Measurements from ENCODE around the gene DNAH2. TPM values are rescaled to one million over a fixed set of nuclear protein-coding genes. Genes with fewer than 3 reads are reported as not detected.

DNAH2 gene
- total RNA-seq, 2 donors from 2014 or later, result 0.09 to 4.9 TPM

DNA sequence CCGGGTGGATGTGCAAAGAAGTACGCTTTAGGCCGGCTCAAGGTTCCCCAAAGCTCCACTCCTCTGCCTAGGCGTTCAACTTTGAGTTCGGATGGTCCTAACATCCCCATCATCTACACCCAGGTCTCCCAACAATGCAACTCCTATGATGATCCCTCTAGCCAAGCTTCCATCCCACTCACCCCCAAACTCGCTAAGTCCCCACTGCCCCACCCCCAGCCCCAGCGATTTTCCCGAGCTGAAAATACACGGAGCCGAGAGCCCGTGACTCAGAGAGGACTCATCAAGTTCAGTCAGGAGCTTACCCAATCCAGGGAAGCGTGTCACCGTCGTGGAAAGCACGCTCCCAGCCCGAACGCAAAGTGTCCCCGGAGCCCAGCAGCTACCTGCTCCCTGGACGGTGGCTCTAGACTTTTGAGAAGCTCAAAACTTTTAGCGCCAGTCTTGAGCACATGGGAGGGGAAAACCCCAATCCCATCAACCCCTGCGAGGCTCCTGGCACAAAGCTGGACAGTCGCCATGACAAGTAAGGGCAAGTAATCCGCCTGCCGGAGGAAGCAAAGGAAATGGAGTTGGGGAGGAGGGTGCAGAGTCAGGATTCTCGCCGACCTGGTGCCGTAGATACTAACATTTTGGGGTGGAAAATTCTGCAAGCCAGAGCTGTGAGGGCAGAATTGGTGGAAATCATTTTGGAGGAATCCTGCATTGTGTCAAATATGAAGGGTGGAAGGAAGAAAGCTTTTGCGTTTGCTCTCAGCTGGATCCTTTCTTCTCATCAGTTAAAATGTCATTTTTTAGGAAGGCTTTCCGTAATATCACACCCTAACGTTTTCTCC is 30.3 kb upstream of the DNAH2 start, which contains the start of gene TP53:
TSS of gene TP53 (minus strand) at position 419 of the 836 bp plus-strand sequence. CDS start 10,896 bp downstream, outside the sequence.
- DNase-seq (ENCODE audit: low spot score), result peak; percentile 93
- Histone ChIP-seq H3K27me3 (replicated peaks; ENCODE audit: insufficient read depth) (no peaks in the 10 kb centered on the region), H3K9me3 (no peaks in the 10 kb centered on the region), H3K36me3 (no peaks in the 10 kb centered on the region), H3K4me1 (replicated peaks) (peaks cover 9% of the 10 kb centered on the region), H3K27ac (peak within 1 kb of the TSS; percentile 90 to 93), H3K4me3 (peak within 1 kb of the TSS; percentile 66 to 77)
- TF ChIP-seq, protein P1, sequence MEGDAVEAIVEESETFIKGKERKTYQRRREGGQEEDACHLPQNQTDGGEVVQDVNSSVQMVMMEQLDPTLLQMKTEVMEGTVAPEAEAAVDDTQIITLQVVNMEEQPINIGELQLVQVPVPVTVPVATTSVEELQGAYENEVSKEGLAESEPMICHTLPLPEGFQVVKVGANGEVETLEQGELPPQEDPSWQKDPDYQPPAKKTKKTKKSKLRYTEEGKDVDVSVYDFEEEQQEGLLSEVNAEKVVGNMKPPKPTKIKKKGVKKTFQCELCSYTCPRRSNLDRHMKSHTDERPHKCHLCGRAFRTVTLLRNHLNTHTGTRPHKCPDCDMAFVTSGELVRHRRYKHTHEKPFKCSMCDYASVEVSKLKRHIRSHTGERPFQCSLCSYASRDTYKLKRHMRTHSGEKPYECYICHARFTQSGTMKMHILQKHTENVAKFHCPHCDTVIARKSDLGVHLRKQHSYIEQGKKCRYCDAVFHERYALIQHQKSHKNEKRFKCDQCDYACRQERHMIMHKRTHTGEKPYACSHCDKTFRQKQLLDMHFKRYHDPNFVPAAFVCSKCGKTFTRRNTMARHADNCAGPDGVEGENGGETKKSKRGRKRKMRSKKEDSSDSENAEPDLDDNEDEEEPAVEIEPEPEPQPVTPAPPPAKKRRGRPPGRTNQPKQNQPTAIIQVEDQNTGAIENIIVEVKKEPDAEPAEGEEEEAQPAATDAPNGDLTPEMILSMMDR (IDR thresholded peaks at IDR 0.05), result peak in 2 of 4 experiments; percentile 10 to 54
- peak; percentile 77 for TF ChIP-seq POLR2A (IDR thresholded peaks at IDR 0.05)
- TF ChIP-seq POLR2AphosphoS5 (IDR thresholded peaks at IDR 0.05), result peak; percentile 98
- intact Hi-C loops (cut with DNase I), result loop anchor here (5.0 to 10.0 kb wide), 4 partner anchors 60 to 335 kb away; partner anchors contain the start of genes KCTD11, POLR2A, SAT2 and SLC35G6
- WGBS, result under 1% methylated on average over 30 of the region's 30 CpGs

DNA sequence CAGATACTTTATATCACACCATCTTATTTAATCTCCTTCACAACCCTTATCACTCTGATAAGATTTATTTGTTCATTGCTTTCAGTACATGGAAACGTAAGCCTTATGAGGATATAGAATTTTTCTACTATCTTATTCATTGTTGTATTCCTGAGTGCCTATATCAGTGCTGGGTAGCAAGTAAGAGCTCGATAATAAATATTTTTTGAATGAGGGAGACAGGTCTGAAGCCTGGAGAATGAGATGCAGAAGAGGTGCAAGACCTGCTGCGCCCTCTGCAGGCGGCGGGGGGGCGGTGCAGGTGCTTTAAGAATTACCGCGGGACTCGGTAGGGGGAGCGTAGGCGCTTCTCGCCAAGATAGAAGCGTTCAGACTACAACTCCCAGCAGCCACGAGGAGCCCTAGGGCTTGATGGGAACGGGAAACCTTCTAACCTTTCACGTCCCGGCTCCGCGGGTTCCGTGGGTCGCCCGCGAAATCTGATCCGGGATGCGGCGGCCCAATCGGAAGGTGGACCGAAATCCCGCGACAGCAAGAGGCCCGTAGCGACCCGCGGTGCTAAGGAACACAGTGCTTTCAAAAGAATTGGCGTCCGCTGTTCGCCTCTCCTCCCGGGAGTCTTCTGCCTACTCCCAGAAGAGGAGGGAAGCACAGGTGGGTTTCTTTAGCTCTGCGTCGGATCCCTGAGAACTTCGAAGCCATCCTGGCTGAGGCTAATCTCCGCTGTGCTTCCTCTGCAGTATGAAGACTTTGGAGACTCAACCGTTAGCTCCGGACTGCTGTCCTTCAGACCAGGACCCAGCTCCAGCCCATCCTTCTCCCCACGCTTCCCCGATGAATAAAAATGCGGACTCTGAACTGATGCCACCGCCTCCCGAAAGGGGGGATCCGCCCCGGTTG is 29.4 kb upstream of the DNAH2 start, which contains the start of gene WRAP53:
TSS of gene WRAP53 (plus strand) at position 570 of the 900 bp plus-strand sequence. CDS start at position 742, 172 bp downstream.
- intact Hi-C loops (cut with DNase I), result loop anchor here (5.0 to 10.0 kb wide), 4 partner anchors 61 to 336 kb away; partner anchors contain the start of genes KCTD11, POLR2A, SAT2 and SLC35G6
- peak within 1 kb of the TSS; percentile 66 to 77 for H3K4me3 ChIP-seq
- peak within 1 kb of the TSS; percentile 90 to 93 for H3K27ac ChIP-seq
- TF ChIP-seq POLR2AphosphoS5 (IDR thresholded peaks at IDR 0.05) (peak; percentile 98), POLR2A (IDR thresholded peaks at IDR 0.05) (peak; percentile 23)
- TF ChIP-seq, protein P1 (IDR thresholded peaks at IDR 0.05), result peak; percentile 90 to 100 (median 100)
- H3K27me3 ChIP-seq (replicated peaks; ENCODE audit: insufficient read depth), result no peaks in the 10 kb centered on the region
- H3K9me3 ChIP-seq, result no peaks in the 10 kb centered on the region
- peak; percentile 99 for DNase-seq (ENCODE audit: low spot score)
- peaks cover 9% of the 10 kb centered on the region for H3K4me1 ChIP-seq (replicated peaks)
- under 1% methylated on average over 51 of the region's 51 CpGs for WGBS
- H3K36me3 ChIP-seq, result no peaks in the 10 kb centered on the region

DNA sequence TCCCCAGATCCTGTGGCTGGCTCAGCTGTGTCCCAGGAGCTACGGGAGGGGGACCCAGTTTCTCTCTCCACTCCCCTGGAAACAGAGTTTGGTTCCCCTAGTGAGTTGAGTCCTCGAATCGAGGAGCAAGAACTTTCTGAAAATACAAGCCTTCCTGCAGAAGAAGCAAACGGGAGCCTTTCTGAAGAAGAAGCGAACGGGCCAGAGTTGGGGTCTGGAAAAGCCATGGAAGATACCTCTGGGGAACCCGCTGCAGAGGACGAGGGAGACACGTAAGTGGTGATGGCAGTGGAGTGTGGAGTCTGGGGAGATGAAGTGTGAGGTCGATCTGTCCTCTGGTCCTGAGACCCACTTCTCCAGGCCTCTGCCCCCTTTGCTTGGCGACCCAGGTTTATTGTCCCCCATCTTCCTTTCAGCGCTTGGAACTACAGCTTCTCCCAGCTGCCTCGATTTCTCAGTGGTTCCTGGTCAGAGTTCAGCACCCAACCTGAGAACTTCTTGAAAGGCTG is 28.7 kb upstream of the DNAH2 start:
- Histone ChIP-seq H3K4me1 (replicated peaks) (peaks cover 9% of the 10 kb centered on the region), H3K4me3 (peak overlapping the region; percentile 47 to 77), H3K9me3 (no peaks in the 10 kb centered on the region), H3K36me3 (no peaks in the 10 kb centered on the region), H3K27ac (peak overlapping the region; percentile 63 to 93), H3K27me3 (replicated peaks; ENCODE audit: insufficient read depth) (no peaks in the 10 kb centered on the region)
- TF ChIP-seq, protein P1 (IDR thresholded peaks at IDR 0.05), result no peak
- TF ChIP-seq POLR2A (IDR thresholded peaks at IDR 0.05) (no peak), POLR2AphosphoS5 (IDR thresholded peaks at IDR 0.05) (no peak)
- DNase-seq (ENCODE audit: low spot score), result no peak
- intact Hi-C loops (cut with DNase I), result loop anchor here (5.0 to 10.0 kb wide), 4 partner anchors 62 to 337 kb away; partner anchors contain the start of genes KCTD11, POLR2A, SAT2 and SLC35G6
- 10% methylated on average over 13 of the region's 13 CpGs for WGBS

DNA sequence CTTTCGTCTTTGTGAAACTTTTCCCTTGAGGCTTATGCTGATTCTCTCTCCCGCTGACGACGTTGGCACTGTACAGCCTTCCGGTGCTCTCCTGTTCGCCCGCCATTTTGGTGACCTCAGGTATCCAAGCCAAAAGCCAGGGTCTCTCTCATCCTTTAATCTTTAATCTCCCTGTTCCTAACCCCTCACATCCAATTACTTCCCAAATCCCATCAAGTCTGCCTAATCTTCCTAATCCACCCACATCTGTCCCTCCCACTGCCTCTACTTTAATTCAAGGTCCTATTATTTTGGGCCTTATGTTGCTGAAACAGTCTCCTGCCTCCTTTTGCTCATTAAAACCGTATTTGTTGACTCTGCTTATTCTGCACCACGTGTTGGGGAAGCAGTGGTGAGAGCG is 22.0 kb upstream of the DNAH2 start:
- 95% methylated on average over 10 of the region's 10 CpGs for WGBS
- Histone ChIP-seq H3K36me3 (no peaks in the 10 kb centered on the region), H3K4me3 (no peak overlapping the region), H3K27ac (no peak overlapping the region), H3K9me3 (no peaks in the 10 kb centered on the region), H3K27me3 (replicated peaks; ENCODE audit: insufficient read depth) (no peaks in the 10 kb centered on the region), H3K4me1 (replicated peaks) (no peaks in the 10 kb centered on the region)
- DNase-seq (ENCODE audit: low spot score), result no peak
- intact Hi-C loops (cut with DNase I), result no loop called here
- TF ChIP-seq POLR2AphosphoS5 (IDR thresholded peaks at IDR 0.05), result no peak
- TF ChIP-seq, protein P1 (IDR thresholded peaks at IDR 0.05), result no peak
- no peak for TF ChIP-seq POLR2A (IDR thresholded peaks at IDR 0.05)

Measured in prostate gland (tissue), 2 donors.